Activated CD4-positive, alpha-beta T cell treated with anti-CD3 and anti-CD28 coated beads, Interleukin-2, Interleukin-6, amounts not matched to agents 100 ng/mL and 50 ng/mL, durations not matched to agents 16 hours and 8 hours (primary cell): ENCODE results near the gene KLHL30.

Source experiments
- DNase-seq: peaks from one replicate; pipeline ENCODE4 v3.0.0-alpha.2; 2020

The KLHL30 gene

DNA sequence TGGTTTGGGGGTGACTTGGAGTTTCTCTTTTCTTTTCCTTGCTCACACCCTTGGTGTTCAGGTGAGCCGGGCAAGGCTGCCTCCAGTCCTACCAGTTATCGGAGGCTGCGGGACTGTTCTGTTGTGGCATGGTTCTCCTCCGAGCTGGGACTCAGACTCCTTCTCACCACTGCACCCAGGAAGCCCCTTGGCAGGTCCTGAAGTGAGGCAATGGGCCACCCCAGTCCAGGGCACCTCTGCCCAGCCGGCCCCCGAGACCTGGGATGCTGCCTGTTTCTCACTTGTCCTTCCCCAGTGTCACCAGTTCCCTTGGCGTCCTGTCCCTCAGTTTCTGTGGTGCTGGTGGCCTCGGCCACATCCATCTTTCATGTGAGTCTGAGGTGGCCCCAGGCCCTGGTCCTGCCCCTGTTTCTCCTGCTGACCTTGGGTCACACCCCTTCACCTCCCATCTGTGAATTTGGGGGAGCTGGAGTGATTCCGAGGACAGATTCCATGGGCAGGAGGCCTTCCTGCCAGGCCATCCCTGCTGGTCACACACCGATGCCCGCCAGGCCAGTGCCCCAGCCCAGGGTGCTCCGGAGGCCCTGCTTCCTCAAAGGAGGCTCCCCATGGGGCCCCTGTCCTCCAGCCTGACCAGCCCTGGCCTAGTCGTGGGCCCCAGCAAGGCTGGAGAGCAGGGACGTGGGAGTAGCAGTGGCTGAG is 6.6 kb upstream of the KLHL30 start:
- no peak for DNase-seq

DNA sequence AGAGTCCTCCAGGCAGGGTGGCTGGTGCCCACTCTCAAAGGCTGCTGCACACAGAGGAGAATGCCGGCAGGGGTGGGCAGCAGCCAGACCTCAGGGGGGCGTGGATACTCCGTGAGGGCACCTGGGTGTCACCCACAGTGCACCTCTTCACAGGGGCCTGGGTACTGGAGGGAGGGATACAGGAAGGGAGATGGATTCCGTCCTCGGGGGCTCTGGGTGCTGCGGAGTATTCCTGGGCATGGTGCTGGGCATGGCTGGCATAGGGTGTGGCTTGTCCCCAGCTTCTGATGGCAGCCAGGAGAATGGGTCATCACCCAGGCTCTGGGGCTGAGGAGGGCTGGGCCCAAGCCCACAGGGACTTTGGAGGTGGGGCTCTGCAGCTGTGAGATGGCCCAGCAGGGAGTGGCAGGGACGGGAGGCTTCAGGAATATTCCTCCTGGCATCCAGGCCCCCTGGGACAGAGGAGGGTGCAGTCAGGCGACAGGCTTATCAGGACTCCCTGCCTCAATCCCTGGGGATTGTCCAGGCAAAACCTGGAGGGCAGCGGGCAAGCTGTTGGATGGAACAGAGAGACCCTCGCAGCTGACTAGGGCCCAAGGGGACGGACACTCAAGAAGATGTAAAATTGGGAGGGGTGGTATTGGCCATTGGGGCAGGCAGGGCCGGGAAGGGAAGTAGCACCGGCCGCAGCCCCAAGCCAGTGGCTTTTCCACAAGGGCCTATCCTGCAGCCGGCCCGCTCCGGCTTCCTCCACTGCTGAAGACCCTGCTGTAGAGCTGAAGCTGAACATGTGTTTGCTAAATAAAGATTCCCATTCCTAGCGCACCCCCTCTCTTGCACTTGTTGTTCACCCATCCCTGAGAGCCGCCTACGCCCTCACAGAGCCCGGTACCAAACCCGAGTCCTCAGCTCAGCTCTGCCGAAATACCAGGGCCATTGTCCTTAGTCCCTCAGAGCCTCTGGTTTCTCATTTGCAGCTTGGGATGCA is 5.7 kb upstream of the KLHL30 start:
- no peak for DNase-seq

DNA sequence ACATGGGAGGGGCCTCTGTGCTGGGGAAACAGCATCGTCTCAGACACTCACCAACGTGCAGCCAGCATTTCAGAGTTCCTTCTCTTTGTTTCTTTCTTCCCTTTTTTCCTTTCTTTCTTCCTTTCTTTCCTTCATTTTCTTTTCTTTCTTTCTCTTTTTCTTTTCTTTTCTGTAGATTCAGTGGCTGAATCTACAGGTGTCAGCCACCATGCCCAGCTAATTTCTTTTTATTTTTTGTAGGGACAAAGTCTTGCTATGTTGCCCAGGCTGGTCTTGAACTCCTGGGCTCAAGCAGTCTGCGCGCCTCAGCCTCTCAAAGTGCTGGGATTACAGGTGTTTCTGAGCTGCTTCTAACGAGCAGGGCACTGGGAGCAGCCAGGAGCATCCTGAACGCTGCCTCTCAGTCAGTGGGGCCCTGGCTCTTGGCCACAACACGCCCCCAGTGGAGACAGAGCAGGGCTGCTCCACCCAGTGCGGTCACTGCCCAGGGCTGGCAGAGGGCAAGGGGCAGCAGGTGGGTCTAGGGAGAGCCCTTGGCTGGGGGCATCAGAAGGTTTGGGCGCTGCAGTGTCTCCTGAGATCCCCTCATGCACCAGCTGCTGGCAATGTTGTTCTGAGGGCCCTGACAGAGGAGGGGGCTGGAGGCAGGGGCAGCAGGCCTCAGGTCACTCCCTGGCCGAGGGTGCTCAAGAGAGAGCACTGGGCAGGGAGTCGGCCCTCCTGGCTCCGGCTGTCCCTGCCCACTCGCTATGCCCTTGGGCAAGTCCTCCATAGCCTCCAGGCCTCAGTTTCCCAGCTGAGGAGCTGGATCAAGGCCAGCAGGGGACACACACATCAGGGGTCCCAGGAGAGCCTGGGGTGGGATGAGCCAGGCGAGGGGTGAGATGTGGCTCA is 4.7 kb upstream of the KLHL30 start:
- no peak for DNase-seq

DNA sequence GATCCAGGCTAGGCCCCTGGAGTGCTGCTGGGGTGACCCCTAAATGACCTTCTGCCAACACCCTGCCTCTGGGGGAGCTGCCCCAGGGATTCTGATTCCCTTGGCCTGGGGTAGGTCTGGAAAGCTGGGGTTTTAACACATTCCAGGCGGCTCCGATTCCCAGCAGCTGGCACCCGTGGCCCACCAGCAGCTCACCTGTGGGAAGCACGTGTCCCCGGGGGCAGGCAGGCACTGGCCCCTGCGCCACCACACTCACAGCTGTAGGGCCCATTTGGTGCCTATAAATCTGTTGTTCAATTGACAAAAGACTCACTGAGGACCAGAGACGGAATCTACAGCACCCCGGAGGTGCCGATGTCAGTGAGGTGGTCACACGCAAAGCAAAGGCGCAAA is 4.1 kb upstream of the KLHL30 start:
- DNase-seq, result no peak

DNA sequence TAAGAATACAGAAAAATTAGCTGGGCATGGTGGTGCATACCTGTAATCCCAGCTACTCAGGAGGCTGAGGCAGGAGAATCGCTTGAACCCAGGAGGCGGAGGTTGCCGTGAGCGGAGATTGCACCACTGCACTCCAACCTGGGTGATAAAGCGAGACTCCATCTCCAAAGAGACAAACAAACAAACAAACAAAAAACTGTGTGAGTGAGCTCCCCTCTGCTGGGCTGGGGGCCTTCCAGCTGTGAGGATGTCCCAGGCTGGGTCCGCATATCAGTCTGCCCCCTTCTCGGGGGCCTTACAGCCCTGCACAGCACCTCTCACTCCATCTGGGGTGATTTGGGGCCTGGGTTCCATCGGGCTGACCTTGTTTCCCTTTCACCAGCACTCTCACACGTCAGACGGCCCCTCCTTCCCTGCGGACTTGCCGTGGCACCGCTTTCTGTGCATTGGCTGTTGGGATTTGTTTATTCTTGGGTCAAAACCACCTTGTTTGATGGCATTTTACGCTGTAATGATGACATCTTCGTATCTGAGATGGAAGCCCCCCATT is 2.8 kb upstream of the KLHL30 start:
- DNase-seq, result no peak

DNA sequence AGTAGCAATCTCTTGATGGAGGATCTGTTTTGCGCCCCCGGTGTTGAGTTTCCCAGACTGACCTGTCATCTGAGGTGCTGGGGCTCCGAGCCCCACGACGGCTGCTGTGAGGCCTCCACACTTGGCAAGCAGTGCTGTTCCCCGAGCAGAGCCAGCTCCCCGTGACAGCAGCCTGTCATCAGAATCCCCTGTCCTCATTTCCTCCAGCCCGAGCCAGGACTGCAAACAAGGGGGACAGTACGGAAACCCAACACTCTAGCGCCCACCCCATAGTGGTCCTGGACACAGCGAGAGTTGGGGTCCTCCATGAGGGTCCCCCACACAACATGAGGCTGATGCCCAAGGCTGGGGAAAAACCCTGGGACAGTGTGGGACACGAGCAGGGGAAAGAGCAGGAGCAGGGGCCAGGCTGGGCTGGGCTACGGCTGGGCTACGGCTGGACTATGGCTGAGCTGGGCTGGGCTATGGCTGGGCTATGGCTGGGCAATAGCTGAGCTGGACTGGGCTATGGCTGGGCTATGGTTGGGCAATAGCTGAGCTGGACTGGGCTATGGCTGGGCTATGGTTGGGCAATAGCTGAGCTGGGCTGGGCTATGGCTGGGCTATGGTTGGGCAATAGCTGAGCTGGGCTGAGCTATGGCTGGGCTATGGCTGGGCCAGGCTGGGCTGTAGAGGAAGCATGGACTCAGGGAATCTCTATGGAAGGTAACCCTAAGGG is 1.5 kb upstream of the KLHL30 start:
- DNase-seq, result no peak

DNA sequence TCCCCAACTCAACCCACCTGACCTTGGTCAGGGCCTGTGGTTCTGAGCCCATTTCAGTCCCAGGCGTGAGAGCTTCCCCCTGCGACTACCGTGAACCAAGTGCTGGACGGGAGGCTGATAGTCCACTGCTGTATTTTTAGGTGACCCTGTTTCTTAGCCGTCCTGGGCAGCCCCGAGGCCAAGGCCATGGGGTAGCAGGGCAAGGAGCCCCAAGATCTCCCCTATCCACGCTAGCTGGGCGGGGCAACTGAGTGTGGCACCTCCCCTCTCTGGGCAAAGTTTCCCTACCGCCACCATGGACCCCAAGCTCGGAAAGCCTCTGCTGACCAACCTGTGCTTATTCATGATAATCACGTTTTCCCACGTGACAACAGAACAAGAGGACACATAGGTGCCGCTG is 583 bp upstream of the KLHL30 start:
- no peak for DNase-seq

DNA sequence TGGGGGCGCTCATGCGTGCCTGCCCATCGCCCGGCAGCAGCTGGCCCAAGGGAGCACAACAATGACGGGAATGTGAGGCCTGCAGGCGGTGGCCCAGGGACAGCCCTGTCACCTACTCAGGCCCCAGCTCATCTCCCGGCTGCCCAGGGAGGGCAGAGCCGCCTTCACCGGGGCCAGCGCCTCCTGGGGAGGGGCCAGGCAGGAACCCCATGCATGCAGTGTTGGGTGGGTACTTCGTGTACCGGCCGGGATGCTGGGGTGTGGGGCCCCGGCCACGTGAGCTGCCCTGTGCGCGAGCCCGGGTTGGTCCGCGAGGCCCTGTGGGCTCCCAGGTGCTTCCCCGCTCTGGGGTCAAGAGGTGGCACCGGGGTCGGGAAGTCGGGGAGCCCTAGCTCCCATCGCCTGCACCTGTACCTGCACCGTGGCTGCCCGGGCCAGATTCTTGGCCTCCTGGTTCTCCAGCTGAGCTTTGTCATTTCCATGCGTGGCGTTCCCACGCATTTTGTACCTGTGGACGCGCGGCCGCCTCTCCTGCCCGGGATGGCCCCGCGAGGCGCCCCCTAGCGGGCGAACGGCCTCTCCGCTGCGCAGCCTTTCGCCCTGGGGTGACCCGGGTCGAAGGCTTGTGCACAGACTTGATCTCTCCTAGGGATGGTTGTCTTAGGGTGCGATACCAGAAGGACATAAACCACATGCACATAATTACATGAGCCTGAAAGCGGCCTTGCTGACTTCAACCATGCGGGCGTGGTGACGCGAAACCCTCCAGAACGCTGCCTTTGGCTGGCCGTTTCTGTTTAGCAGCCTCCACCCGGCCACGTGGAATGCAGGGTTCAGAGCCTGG is 950 bp downstream of the KLHL30 start:
- DNase-seq, result peak; percentile 44

DNA sequence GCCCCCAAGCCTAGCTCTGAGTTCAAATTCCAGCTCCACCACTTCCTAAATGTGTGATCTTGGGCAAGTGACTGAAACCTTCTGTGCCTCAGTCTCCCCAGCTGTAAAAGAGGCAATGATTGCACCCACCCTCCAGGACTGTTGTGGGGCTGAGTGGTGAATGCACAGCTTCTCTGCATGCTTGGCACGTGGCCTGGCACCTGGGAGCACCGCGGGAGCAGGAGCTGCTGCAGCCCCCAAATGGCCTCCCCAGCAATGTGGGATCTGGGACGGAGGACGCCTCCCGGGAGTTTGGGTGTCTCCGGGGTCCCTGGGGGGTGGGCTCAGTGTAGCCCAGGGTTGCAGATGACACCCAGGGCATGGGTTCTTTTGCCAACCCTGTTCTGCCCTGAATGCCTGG is 1.6 kb downstream of the KLHL30 start:
- no peak for DNase-seq

DNA sequence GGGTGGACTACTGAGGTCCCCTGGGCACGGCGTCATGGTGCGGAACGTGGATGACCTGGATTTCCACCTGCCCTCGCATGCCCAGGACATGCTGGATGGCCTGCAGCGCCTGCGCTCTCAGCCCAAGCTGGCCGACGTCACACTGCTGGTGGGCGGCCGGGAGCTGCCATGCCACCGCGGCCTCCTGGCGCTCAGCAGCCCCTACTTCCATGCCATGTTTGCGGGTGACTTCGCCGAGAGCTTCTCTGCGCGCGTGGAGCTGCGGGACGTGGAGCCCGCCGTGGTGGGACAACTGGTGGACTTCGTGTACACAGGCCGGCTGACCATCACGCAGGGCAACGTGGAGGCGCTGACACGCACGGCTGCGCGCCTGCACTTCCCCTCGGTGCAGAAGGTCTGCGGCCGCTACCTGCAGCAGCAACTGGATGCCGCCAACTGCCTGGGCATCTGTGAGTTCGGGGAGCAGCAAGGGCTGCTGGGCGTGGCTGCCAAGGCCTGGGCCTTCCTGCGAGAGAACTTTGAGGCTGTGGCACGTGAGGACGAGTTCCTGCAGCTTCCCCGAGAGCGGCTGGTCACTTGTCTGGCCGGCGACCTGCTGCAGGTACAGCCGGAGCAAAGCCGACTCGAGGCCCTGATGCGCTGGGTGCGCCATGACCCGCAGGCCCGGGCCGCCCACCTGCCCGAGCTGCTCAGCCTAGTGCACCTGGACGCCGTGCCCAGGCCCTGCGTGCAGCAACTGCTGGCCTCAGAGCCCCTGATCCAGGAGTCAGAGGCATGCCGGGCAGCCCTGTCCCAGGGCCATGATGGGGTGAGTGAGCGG is 2.5 kb downstream of the KLHL30 start:
- no peak for DNase-seq

DNA sequence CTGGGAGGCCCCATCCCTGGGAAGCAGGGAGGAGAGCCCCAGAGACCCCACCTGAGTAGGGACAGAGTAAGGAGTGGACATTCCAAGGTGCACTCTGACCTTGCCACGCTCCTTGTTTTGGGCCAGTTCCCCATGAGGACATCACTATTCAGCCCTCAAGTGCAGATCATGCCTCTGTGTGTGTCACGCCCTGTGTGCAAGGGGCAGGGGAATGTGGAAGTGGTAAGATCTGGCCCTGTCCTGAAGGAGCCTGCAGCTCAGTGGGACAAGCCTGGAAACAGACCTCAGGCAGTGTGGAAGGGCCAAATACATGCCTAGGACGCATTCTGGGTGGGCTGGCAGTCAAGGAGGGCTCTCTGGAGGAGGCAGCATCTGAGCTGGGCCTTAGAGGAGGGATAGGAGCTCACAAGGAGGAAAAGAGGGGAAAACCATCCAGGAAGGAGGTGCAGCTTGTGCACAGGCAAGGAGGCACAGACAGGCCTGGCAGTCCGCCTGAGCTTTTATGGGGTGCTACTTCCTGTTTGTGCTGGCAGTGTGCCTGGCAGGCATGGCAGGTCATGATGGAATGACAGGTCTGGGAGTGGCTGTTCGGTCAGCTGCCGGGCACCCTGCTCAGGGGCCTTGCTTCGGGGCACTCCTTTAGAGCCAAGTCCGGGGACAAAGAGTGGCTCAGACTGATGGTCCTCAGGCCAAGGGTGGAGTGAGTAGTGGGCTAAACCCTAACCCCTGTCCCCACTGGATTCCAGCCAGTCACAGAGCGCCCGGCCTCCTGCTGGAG is 3.3 kb downstream of the KLHL30 start:
- DNase-seq, result no peak

DNA sequence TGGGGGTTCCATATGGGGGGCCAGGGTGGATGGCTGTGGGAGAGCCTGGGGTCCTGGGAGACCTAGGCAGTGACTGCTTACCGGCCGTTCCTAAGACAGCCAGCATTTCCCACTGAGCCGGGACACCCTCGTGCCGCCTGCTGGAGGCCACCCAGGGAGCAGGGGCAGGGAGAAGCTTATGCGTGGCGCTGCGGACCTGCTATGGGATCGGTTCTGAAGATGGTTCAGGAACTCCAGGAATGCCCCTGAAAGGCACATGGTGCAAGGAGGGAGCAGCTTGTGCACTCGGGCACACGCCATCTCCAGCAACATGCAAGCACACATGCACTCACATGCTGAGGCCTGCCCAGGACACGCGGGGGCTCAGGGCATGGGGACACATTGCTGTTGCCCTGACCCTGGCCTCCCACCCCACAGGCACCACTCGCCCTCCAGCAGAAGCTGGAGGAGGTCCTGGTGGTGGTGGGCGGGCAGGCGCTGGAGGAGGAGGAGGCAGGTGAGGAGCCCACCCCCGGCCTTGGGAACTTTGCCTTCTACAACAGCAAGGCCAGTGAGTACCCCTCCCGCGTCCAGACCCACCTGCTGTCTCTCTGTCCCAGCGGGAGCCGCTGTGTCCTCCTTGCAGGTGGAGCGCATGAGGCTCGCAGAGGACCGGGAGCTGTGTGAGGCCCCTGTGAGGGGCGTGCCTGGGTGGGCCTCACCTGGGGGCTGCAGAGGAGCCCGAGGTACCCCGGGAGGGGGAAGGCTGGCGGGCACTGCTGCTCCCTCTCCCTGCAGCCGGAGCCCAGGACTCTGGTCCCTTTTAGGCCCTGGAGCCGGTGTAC is 4.1 kb downstream of the KLHL30 start:
- no peak for DNase-seq

DNA sequence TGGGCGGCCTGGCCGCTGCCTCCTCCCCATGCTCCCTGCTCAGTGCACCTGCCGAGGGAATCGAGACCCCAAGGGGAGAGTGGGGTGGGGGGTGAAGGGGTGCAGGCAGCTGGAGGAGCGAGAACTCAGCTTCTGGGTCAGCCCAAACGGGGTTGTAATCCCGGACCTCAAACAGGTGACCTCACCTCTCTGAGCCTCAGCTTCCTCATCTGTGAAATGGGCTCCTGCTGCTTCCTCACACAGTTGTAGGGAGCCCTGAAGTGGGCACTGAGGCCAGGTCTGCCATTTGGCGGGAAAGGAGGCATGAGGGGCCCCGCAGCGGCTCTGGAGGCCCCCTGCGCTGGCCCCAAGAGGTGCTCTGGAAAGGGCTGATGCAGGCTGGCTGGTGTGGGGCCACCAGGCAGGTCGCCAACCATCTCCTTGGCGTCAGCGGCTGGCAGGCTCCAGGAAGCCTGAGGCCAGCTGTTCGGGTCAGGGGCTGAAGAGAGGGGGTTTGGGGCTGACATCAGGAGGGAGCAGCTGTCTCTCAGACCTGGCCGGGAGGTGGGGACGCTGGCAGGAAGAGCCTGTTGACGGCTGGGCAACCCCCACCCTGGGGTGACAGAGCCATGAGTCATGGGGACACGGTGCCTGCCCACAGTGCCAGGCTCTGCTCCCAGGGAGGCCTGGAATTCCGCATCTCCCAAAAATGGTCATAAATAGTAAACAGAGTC is 4.9 kb downstream of the KLHL30 start:
- no peak for DNase-seq

DNA sequence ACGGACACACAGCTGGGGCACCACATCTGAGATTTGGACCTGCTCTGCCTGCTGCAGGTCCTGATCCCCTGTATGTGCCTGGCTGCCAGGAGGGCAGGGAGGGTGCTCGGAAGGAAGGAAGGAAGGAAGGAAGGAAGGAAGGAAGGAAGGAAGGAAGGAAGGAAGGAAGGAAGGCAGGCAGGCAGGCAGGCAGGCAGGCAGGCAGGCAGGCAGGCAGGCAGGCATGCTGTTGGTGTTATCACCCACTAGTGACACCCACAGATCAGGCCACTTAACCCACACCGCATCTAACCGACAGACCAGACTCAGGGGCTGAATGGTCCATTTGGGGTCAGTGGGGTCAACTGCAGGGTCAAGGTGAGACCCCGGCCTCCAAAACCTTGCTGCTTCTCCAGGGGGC is 5.8 kb downstream of the KLHL30 start:
- DNase-seq, result no peak

DNA sequence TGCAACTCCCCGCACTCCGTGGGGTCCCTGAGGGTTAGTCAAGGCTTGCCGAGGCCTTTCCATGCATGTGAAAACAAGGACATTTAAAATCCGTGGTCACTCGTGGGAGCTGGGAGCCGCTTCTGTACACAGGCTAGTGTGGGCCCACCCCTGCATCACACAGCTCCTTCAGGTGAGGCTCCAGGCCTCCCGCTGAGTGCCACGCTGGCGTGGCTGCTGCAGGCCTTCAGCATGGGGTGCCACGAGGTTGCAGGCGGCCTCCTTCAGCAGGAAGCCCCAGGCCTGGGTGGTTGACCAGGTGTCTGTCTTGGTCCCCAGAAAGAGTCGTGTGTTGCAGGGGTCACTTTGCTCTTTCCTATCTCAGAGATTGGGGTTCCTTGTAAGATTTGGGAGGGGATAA is 6.6 kb downstream of the KLHL30 start:
- no peak for DNase-seq

DNA sequence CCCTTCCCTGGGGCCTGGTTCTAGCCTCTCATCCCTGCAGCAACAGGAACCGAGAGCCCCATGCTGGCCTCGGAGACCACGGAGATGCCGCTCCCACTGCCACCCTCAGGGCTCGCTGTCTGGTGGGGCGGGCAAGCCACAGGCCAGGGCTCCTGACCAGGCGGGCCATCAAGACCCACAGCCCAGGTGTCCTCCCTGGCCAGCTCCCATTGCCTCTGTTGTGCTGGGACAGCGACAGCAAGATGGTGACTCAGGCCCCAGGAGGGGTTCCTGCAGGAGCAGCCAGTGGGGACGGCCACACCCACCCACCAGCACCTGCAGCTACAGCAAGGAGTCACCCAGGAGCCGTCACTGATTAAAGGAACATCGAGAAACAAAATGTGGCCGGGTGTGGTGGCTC is 7.4 kb downstream of the KLHL30 start:
- DNase-seq, result no peak

DNA sequence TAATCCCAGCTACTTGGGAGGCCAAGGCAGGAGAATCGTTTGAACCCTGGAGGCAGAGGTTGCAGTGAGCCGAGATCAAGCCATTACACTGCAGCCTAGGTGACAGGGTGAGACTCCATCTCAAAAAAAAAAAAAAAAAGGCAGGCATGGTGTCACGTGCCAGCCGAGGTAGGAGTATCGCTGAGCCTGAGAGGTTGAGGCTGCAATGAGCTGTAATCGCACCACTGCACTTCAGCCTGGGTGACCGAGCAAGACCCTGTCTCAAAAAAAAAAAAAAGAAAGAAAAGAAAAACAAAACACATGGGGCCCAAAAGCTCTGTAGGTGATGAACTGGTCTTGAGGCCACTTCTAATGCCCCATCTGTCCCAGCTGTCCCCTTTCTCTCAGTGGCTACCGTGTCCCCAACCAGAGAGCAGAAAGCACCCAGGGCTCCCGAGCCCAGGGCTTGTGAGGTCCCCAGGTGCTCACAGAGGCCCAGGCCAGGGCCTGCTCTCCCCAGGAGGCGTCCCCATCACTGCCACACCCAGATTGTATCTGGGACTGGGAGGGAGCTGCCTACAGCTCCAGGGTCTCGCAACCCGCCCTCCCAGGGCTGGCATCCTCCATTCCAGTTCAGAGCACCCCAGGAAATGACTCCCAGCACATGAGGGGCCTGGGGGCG is 8.5 kb downstream of the KLHL30 start:
- DNase-seq, result no peak
